Measurements from ENCODE around the gene SRBD1. TPM values are rescaled to one million over a fixed set of nuclear protein-coding genes. Genes with fewer than 3 reads are reported as not detected.

SRBD1 gene
- total RNA-seq, 1 experiment from 2014 or later, result 33.3 TPM

DNA sequence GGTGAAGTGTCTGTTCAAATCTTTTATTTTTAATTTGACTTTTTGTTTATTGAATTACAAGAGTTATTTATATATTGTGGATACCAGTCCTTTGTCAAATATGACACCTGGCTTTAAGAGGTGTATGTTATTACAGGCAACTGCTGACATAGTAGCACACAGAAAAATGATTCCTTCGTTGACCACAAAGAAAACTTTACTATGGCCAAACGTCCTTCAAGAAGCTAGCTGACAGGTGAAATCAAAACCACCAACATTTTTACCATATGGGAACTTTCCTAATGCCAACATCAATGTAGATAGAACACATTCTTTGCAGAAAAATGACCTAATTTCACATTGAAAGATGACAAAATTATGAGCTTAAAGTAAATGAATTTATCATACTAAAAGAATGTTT is 6.4 kb upstream of the SRBD1 start:
- no peaks in the 10 kb centered on the region for H3K9me3 ChIP-seq (replicated peaks)
- H3K27ac ChIP-seq, result no peak overlapping the region
- DNase-seq, result no peak
- no peak overlapping the region for H3K4me3 ChIP-seq
- H3K36me3 ChIP-seq, result no peaks in the 10 kb centered on the region
- peaks cover 11% of the 10 kb centered on the region for H3K4me1 ChIP-seq
- no peaks in the 10 kb centered on the region for H3K27me3 ChIP-seq

DNA sequence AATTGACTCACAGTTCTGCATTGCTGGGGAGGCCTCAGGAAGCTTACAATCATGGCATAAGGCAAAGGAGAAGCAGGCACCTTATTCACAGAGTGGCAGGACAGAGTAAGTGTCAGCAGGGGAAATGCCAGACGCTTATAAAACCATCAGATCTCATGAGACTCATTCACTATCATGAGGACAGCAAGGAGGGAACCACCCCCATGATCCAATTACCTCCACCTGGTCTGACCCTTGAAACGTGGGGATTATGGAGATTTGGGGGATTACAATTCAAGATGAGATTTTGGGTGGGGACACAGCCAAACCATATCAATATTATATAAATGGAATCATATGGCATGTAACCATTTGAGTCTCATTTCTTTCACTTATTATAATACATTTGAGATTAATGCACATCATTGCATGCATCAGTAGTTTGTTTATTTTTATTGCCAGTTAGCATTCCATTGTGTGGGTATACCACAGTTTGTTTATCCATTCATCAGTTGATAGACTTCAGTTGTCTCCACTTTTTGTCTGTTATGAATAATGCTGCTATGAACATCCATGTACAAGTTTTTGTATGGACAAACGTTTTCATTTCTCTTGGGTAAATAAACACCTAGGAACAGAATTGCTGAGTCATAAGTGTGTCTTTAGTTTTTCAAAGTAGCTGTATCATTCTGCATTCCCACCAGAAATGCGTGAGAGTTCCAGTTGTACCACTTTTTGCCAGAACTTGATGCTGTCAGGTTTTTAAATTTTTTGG is 5.8 kb upstream of the SRBD1 start:
- Histone ChIP-seq H3K27ac (no peak overlapping the region), H3K9me3 (replicated peaks) (no peaks in the 10 kb centered on the region), H3K4me3 (no peak overlapping the region), H3K4me1 (peaks cover 13% of the 10 kb centered on the region), H3K36me3 (no peaks in the 10 kb centered on the region), H3K27me3 (no peaks in the 10 kb centered on the region)
- peak in 1 of 2 experiments; percentile 38 for DNase-seq

DNA sequence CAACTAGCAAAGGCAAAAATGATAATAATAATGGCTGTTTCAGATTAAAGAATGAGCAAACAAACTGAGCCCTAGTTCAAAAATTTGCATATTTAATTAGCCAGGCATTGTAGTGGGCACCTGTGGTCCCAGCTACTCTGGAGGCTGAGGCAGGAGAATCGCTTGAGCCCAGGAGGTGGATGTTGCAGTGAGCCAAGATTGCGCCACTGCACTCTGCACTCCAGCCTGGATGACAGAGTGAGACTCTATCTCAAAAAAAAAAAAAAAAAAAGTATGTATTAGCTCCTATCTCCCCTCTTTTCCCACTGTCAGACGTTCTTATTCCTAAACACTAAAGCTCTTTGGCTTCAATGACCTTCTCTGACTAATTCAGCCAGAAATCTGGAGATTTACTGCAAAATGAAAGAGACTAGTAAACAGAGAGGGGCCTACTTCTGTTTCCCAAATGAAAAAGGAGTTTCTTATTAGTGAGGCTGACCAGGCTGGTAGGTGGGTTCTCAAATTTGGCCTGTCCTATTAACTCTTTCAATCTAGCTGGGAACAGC is 3.9 kb upstream of the SRBD1 start:
- no peak for DNase-seq
- H3K4me1 ChIP-seq, result peaks cover 17% of the 10 kb centered on the region

DNA sequence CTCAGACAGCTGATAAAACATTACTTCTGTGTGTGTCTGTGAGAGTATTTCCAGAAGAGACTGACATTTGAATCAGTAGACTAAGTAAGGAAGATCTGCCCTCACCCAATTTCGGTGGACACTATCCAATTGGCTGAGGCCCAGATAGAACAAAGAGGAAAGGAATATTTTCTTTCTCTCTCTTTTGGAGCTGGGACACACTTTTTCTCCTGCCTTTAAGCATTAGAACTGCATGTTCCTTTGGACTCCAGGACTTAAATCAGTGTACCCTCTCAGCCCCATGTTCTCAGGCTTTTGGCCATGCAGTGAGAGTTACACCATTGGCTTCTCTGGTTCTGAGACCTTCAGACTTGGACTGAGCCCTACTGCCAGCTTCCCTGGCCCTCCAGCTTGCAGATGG is 3.3 kb upstream of the SRBD1 start:
- H3K36me3 ChIP-seq, result no peaks in the 10 kb centered on the region
- H3K27ac ChIP-seq, result no peak overlapping the region
- H3K4me3 ChIP-seq, result no peak overlapping the region
- peaks cover 17% of the 10 kb centered on the region for H3K4me1 ChIP-seq
- no peaks in the 10 kb centered on the region for H3K9me3 ChIP-seq (replicated peaks)
- H3K27me3 ChIP-seq, result no peaks in the 10 kb centered on the region
- DNase-seq, result no peak

More for the DNA sequence above, 3.9 kb upstream of the SRBD1 start:
- no peaks in the 10 kb centered on the region for H3K27me3 ChIP-seq
- H3K36me3 ChIP-seq, result no peaks in the 10 kb centered on the region
- H3K9me3 ChIP-seq (replicated peaks), result no peaks in the 10 kb centered on the region
- no peak overlapping the region for H3K27ac ChIP-seq
- no peak overlapping the region for H3K4me3 ChIP-seq

DNA sequence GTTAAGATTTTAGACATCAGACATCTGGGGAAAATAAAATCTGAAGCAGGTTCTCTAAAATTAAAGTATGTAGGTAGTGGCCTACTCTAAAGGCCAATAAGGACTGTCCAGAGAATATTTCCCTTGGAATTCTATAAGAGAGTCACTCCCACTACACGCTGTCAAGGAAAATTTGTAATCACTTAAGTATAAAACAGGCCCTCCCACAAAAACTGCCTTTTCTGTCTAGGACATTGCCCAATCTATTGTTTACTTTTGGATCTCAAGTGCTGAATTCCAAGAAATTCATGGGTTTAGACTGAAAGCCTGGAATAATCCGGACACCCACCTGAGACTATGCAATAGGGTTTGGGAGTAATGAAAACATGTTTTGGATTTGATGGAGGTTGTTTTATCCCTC is 1.7 kb upstream of the SRBD1 start:
- DNase-seq, result no peak
- Histone ChIP-seq H3K36me3 (no peaks in the 10 kb centered on the region), H3K9me3 (replicated peaks) (no peaks in the 10 kb centered on the region), H3K27ac (no peak overlapping the region), H3K4me1 (peaks cover 17% of the 10 kb centered on the region), H3K27me3 (no peaks in the 10 kb centered on the region), H3K4me3 (no peak overlapping the region)

DNA sequence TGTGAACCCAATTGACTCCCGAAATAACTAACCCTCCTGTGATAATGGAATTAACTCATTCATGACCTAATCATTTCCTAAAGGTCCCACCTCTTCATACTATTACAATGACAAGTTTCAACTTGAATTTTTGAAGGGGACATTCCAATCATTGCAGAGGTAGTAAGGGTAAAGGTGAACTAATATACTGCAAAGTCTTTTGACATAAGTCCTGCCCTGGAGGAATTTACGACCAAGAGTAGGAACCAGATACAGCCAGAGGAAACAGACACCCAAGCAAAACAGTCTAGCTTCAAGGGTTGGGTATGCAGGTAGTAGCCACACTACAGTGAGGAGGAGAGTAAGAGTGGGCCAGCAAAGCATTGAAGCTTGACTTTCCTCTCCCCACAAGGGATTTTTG is 1.2 kb upstream of the SRBD1 start:
- no peak for DNase-seq
- H3K4me1 ChIP-seq, result peaks cover 17% of the 10 kb centered on the region
- H3K4me3 ChIP-seq, result no peak overlapping the region
- H3K27me3 ChIP-seq, result no peaks in the 10 kb centered on the region
- H3K9me3 ChIP-seq (replicated peaks), result no peaks in the 10 kb centered on the region
- no peak overlapping the region for H3K27ac ChIP-seq
- no peaks in the 10 kb centered on the region for H3K36me3 ChIP-seq

DNA sequence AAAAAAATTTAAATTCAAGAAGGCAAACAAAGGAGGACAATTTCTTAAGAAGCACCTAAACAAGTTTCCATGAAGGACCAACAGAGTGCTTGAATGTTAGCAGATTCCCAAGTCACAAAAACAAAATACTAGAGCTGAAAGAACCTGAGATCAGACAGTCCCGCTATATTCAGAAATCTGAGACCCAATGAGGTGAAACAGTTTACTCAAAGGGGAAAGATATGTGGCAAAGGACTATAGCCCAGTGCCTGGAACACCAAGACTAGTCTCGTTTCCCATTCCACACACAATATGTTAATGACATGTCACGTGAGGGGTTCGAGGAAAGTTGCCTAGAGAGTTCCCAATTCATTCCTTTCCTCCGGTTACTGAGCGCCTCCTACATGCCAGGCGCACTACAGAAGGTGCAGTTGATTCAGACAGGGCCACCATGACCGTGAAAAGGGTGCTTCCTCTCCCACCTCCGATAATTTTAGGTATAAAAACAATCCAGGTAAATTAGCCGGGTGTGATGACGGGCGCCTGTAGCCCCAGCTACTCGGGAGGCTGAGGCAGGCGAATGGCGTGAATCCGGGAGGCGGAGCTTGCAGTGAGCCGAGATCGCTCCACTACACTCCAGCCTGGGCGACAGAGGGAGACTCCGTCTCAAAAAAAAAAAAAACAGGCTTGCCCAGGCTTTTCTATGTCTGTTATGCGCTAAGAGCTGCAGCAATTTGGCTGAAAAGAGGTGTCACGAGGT is 617 bp downstream of the SRBD1 start:
- Histone ChIP-seq H3K36me3 (no peaks in the 10 kb centered on the region), H3K4me1 (peaks cover 6% of the 10 kb centered on the region; the same call in 1 of the 2 replicates), H3K9me3 (replicated peaks) (no peaks in the 10 kb centered on the region), H3K4me3 (peak overlapping the region; percentile 71), H3K27me3 (no peaks in the 10 kb centered on the region), H3K27ac (peak overlapping the region; percentile 76)
- DNase-seq, result peak; percentile 71 to 89

DNA sequence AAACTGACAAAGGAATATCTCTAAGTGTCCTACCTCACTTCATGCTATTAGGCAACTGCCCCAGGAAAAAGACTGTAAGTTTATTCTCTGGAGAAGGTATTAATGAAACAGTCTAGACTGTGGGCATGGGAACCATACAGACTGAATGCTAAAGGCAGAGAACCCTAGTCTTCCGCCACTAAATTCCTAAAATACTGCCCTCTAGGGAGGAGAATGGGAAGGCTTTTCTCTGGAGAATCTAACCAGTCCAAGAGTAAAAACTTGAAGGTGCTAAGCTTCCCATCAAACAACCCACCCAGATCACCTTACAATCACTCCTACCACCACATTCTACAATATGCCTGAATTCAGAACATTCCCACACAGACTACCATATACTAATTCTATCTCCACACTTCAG is 3.4 kb downstream of the SRBD1 start:
- Histone ChIP-seq H3K9me3 (replicated peaks) (no peaks in the 10 kb centered on the region), H3K27ac (no peak overlapping the region), H3K36me3 (peaks cover 7% of the 10 kb centered on the region), H3K4me3 (no peak overlapping the region), H3K4me1 (peaks cover 6% of the 10 kb centered on the region; the same call in 1 of the 2 replicates), H3K27me3 (no peaks in the 10 kb centered on the region)
- DNase-seq, result peak; percentile 11 to 69

DNA sequence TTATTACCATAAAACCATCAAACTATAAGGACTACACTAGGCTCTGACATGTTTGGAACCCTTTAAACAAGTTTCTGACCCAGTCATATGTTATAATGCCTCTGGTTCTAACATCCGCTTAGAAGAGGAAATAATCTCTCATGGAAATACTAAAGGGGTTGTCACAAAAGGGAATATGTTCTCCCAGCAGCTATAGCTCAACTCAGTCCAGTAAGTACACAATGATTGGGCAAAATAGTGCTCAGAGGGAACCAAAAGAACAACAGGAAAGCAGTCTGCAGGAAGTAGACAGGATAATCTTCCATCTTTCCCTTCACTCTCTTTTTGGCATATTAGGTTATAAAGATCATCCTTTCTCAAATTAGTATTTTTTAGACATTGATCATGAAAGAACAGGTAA is 4.3 kb downstream of the SRBD1 start:
- no peak for DNase-seq
- Histone ChIP-seq H3K4me1 (peaks cover 4% of the 10 kb centered on the region; the same call in 1 of the 2 replicates), H3K4me3 (no peak overlapping the region), H3K27me3 (no peaks in the 10 kb centered on the region), H3K27ac (no peak overlapping the region), H3K9me3 (replicated peaks) (no peaks in the 10 kb centered on the region), H3K36me3 (peaks cover 7% of the 10 kb centered on the region)

DNA sequence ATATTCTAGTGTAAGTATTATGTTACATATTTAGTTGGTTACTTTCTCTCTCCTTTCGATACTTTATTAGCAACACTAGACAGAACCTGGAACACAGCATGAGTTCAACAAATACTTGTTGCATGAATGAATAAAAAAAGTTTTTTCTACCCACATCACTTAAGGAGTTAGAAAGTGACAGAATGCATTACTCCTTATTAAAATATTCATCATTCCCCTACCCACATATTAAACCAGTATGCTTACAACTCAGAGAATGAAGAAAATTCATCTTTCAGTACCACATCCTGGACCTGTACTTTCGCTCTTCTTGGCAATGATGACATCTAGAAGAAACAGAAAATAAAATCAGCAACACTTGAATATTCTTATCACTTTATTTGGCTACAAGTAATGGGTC is 6.0 kb downstream of the SRBD1 start:
- H3K27me3 ChIP-seq, result no peaks in the 10 kb centered on the region
- H3K4me3 ChIP-seq, result no peak overlapping the region
- H3K4me1 ChIP-seq, result no peaks in the 10 kb centered on the region
- no peak overlapping the region for H3K27ac ChIP-seq
- H3K9me3 ChIP-seq (replicated peaks), result no peaks in the 10 kb centered on the region
- DNase-seq, result no peak
- peaks cover 17% of the 10 kb centered on the region for H3K36me3 ChIP-seq

DNA sequence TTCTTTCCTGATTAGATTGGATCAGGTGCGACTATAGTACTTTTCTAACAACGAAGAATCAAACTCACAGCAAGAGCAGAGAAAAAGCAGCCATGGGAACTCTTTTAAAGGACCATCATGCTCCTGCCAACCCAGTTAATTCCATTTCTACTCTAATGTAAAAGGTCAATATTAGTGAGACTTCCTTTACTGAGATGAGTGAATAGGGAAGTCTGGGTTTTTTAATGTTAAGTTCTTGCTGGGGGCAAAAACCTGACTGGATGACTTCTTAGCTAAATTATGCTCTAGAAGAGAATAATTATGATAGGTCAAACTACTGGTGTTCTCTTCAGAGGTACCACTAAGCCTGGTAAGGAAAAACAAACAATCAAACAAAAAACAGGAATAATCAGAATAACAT is 8.4 kb downstream of the SRBD1 start:
- no peaks in the 10 kb centered on the region for H3K9me3 ChIP-seq (replicated peaks)
- peaks cover 34% of the 10 kb centered on the region for H3K36me3 ChIP-seq
- H3K27me3 ChIP-seq, result no peaks in the 10 kb centered on the region
- H3K27ac ChIP-seq, result no peak overlapping the region
- H3K4me1 ChIP-seq, result no peaks in the 10 kb centered on the region
- DNase-seq, result no peak
- H3K4me3 ChIP-seq, result no peak overlapping the region

DNA sequence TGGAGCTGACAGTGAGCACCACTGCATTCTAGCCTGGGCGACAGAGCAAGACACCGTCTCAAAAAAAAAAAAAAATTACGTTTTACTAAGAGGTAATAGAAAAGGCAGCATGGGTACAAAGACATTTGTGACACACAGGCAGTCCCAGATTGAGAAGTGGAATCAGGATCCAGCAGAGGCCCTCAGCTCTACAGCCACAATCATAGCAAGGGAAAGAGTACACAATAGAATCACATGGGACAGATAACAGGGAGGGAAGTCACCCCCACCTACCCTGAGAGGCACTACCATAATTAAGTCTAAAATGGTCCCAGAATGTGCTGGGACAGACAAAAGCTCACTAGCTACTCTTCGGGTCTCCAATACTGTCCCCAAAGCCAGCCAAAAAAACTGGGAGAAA is 12.5 kb downstream of the SRBD1 start:
- no peaks in the 10 kb centered on the region for H3K4me1 ChIP-seq
- peaks cover 46% of the 10 kb centered on the region for H3K36me3 ChIP-seq
- H3K27ac ChIP-seq, result no peak overlapping the region
- no peaks in the 10 kb centered on the region for H3K27me3 ChIP-seq
- no peak overlapping the region for H3K4me3 ChIP-seq
- no peaks in the 10 kb centered on the region for H3K9me3 ChIP-seq (replicated peaks)
- no peak for DNase-seq

DNA sequence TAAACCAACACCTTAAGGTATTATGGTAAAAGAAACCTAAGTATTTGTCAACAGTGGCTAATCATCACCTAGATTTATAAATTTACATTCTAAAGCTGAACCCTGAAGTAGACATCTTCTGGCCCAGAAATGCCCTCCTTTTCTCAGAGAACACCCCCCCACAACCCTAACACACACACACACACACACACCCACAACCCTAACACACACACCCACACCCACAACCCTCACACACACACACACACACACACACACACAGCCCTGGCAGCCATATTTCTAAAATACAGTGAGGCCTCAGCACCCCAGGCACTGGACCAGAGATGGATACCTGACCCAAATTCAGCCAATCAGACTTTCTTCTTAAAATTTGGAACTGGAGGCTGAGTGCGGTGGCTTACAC is 14.3 kb downstream of the SRBD1 start:
- no peak overlapping the region for H3K27ac ChIP-seq
- H3K27me3 ChIP-seq, result no peaks in the 10 kb centered on the region
- peaks cover 48% of the 10 kb centered on the region for H3K36me3 ChIP-seq
- no peak for DNase-seq
- H3K4me3 ChIP-seq, result no peak overlapping the region
- no peaks in the 10 kb centered on the region for H3K4me1 ChIP-seq
- H3K9me3 ChIP-seq (replicated peaks), result no peaks in the 10 kb centered on the region

DNA sequence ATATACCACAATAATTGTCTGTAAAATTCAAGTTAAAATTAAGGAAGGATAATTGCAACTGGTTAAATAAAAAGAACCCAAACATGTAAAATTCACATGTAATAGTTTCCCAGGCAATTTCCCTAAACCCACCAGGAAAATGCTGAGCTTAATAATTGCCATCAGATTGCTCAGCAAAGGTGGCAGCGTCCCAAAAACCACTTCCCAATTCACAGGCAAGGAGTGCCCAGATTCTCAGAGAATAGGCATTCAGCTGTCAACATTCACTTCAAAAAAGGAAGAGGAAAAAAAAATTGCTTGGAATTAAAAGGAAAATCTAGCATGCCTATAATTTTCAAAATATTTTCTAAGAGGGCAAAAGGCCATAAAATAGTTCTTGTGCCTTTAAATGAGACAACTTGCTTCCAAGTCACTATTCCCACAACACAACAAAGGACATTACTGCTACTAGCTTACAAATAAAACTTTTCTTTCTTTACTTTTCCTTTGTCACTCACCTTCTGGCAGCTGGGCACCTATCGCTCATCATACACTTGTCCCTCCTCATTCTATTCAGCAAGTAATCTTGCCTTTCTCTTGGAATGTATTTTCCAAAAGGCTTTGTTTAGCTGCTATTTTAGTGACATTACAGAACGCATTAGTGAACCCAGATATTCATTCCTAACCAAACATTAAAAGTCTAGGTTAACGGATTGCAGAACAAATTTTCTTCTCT is 15.2 kb downstream of the SRBD1 start:
- Histone ChIP-seq H3K4me3 (no peak overlapping the region), H3K36me3 (peaks cover 47% of the 10 kb centered on the region), H3K27me3 (no peaks in the 10 kb centered on the region), H3K4me1 (no peaks in the 10 kb centered on the region), H3K9me3 (replicated peaks) (no peaks in the 10 kb centered on the region), H3K27ac (no peak overlapping the region)
- DNase-seq, result no peak

DNA sequence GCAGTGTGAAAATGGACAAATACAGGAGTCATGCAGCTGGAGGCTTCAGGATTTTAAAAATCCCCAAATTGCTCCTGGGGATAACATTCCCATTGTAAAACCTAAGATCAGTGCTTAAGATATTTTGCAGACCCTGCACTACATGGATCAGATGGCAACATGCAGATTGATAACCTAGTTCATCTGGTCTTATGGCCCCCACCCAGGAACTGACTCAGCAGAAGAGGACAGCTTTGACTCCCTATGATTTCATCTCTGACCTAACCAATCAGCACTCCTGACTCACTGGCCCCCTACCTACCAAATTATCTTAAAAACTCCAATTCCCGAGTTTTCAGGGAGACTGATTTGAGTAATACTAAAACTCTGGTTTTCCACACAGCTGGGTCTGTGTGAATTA is 20.0 kb downstream of the SRBD1 start:
- peaks cover 30% of the 10 kb centered on the region for H3K36me3 ChIP-seq
- no peak overlapping the region for H3K4me3 ChIP-seq
- peaks cover 10% of the 10 kb centered on the region for H3K4me1 ChIP-seq
- no peak for DNase-seq
- no peaks in the 10 kb centered on the region for H3K9me3 ChIP-seq (replicated peaks)
- no peak overlapping the region for H3K27ac ChIP-seq
- H3K27me3 ChIP-seq, result no peaks in the 10 kb centered on the region

Data from SJCRH30 (cell line).